Cardiac muscle cell (in vitro differentiated cells and primary cell): ENCODE data around the gene ZNF469. TPM values are rescaled to one million over a fixed set of nuclear protein-coding genes. Genes with fewer than 3 reads are reported as not detected.

ENCODE experiments used
- DNase-seq, 2 donors: peaks; one replicate each; pipeline versions ENCODE4 v3.0.0 to v3.0.0-alpha.2; 2010 to 2017; ENCODE audit warnings: low read depth in 1 of 2, low spot score in 1 of 2
- H3K27ac ChIP-seq: fragments of 200-600 bp; sonication (generic); 2 replicates; pipeline ENCODE4 v1.5.1; 2016
- H3K27me3 ChIP-seq: fragments of 200-600 bp; sonication (generic); 2 replicates; pipeline ENCODE4 v1.6.0; 2016; ENCODE audit warnings: control low read depth
- H3K36me3 ChIP-seq: fragments of 200-600 bp; sonication (generic); 2 replicates; pipeline ENCODE4 v1.5.1; 2016; ENCODE audit warnings: control low read depth
- H3K4me1 ChIP-seq: fragments of 200-600 bp; sonication (generic); 2 replicates; pipeline ENCODE4 v1.8.1; 2017; ENCODE audit warnings: low read depth, mild to moderate bottlenecking, mixed run types
- H3K4me3 ChIP-seq: fragments of 200-600 bp; sonication (generic); 2 replicates; pipeline ENCODE4 v1.5.1; 2016; ENCODE audit warnings: mild to moderate bottlenecking
- H3K9me3 ChIP-seq: fragments of 200-600 bp; sonication (generic); 2 replicates; pipeline ENCODE4 v1.5.1; 2017; ENCODE audit warnings: low read depth, mild to moderate bottlenecking, control low read depth
- CTCF ChIP-seq: IDR thresholded peaks from 2 replicates; pipeline ENCODE4 v1.5.1; 2012; ENCODE audit warnings: low read depth, mild to moderate bottlenecking, low read length
- polyA plus RNA-seq: library from polyadenylated mRNA; unstranded; fragments of >200 nt; fragmentation: Nextera tagmentation; extraction: Ambion mirVana; gene quantifications from 2 replicates; pipeline ENCODE4 v1.2.1, GENCODE V29; 2016
- total RNA-seq: library from RNA; depleted of rRNA; stranded (reverse); fragments of >200 nt; gene quantifications from 2 replicates; pipeline ENCODE4 v1.2.3, GENCODE V29; 2016

The ZNF469 gene
- total and polyA plus RNA-seq, 2 experiments from 2014 or later = 0.09 to 0.24 TPM

GRCh38 chr16:88366704-88367047 is 16.1 kb upstream of the ZNF469 start:
- no peak for TF ChIP-seq CTCF

DNA sequence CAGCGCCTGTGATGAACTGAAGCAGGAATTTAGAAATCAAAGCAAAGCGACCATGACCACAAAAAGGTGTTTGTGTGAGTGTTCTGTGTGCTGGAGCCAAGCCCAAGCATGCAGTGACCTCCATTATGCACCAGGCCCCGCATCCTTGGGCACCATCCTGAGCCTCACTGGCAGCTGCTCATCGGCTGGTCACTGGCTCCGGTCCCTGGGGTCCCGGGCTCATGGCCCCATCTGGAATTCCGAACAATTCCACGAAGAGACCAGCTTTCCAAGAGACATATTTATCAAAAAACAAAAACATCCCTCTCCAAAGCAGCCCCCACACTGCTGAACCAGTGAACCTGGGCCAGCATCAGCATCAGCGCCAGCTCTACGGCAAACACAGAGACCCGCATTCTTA is 15.2 kb upstream of the ZNF469 start:
- H3K9me3 ChIP-seq = no peaks in the 10 kb centered on the region
- no peak overlapping the region for H3K27ac ChIP-seq
- TF ChIP-seq CTCF = no peak
- no peaks in the 10 kb centered on the region for H3K4me1 ChIP-seq
- H3K4me3 ChIP-seq = no peak overlapping the region
- DNase-seq = no peak
- H3K36me3 ChIP-seq = no peaks in the 10 kb centered on the region
- no peaks in the 10 kb centered on the region for H3K27me3 ChIP-seq

More at GRCh38 chr16:88366704-88367047, 16.1 kb upstream of the ZNF469 start:
- DNase-seq = no peak
- H3K27ac ChIP-seq = no peak overlapping the region
- no peaks in the 10 kb centered on the region for H3K36me3 ChIP-seq
- H3K4me3 ChIP-seq = no peak overlapping the region
- H3K4me1 ChIP-seq = no peaks in the 10 kb centered on the region
- no peaks in the 10 kb centered on the region for H3K9me3 ChIP-seq
- H3K27me3 ChIP-seq = no peaks in the 10 kb centered on the region

- no peak for TF ChIP-seq CTCF
- H3K4me3 ChIP-seq = no peak overlapping the region
- H3K4me1 ChIP-seq = no peaks in the 10 kb centered on the region
- H3K36me3 ChIP-seq = no peaks in the 10 kb centered on the region
- no peaks in the 10 kb centered on the region for H3K27me3 ChIP-seq
- no peak overlapping the region for H3K27ac ChIP-seq
- DNase-seq = no peak
- no peaks in the 10 kb centered on the region for H3K9me3 ChIP-seq
Measured at GRCh38 chr16:88368036-88368435, 14.7 kb upstream of the ZNF469 start.

DNA sequence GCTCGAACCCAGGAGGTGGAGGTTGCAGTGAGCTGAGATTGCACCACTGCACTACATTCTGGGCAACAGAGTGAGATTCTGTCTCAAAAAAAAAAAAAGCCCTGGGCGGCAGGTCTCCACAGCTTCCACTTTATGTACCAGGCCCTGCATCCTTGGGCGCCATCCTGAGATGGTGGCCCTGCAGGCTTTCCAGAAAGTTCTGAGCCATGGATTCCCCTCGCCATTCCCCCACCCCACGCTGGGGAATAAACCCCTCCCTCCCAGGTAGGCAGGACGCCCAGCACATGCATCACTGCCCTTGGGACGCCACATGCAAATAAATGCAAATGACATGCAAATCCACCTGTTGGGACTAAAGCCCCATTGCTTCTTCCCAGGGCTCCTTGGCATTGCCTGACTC is 13.8 kb upstream of the ZNF469 start:
- H3K9me3 ChIP-seq = no peaks in the 10 kb centered on the region
- no peak overlapping the region for H3K4me3 ChIP-seq
- no peak for DNase-seq
- no peak for TF ChIP-seq CTCF
- H3K36me3 ChIP-seq = no peaks in the 10 kb centered on the region
- H3K4me1 ChIP-seq = no peaks in the 10 kb centered on the region
- no peak overlapping the region for H3K27ac ChIP-seq
- H3K27me3 ChIP-seq = no peaks in the 10 kb centered on the region

- no peaks in the 10 kb centered on the region for H3K9me3 ChIP-seq
- H3K4me3 ChIP-seq = no peak overlapping the region
- H3K27me3 ChIP-seq = no peaks in the 10 kb centered on the region
- no peaks in the 10 kb centered on the region for H3K36me3 ChIP-seq
- no peak overlapping the region for H3K27ac ChIP-seq
- H3K4me1 ChIP-seq = no peaks in the 10 kb centered on the region
- TF ChIP-seq CTCF = no peak
- no peak for DNase-seq
Measured at GRCh38 chr16:88369447-88370008, 13.2 kb upstream of the ZNF469 start.

DNA sequence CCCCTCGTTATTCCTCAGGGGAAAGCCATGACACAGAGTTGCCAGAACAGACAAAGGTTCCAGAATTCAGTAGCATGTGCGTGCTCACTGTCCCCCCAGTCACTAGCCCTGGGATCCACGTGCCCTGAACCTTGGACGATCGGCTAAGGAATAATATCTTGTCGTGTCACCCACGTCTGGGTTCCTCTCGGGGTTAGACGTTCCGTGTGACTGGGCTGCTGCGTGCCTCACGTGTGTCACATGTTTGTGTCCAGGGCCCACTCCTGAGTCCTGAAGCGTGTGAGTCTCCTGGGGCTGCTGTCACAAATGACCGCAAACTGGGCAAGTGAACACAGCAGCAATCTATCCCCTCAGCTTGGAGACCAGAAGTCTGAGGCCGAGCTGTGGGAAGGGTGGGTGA is 12.4 kb upstream of the ZNF469 start:
- H3K4me1 ChIP-seq = no peaks in the 10 kb centered on the region
- no peak overlapping the region for H3K27ac ChIP-seq
- no peaks in the 10 kb centered on the region for H3K36me3 ChIP-seq
- no peaks in the 10 kb centered on the region for H3K27me3 ChIP-seq
- no peak for TF ChIP-seq CTCF
- DNase-seq = no peak
- no peaks in the 10 kb centered on the region for H3K9me3 ChIP-seq
- no peak overlapping the region for H3K4me3 ChIP-seq
